Right forelimb (tissue), 1 donor: ENCODE data around the gene KYAT1.

Experiments used
- DNase-seq: peaks from one replicate; pipeline ENCODE4 v3.0.0-alpha.2; 2018

Gene KYAT1

DNA sequence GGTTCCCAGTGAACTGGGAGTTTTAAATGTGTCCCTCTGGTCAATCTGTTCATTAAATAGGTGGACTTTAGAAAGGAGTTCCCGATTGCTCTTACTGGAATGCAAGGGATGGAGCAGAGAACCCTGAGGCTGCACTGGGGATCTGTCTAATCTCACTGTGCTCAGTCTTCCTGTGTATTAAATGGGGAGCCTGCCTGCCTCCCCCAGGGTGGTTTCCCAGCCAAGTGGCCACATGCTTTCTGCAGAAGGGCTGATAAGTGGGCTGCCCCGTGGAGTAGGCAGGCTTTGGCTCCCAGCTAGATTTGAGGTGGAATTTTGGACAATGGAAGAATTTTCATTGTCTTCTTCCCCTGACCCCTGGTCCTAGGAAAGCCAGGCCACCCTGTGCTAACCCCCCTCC lies 25.0 kb upstream of the KYAT1 start:
- DNase-seq, result no peak

DNA sequence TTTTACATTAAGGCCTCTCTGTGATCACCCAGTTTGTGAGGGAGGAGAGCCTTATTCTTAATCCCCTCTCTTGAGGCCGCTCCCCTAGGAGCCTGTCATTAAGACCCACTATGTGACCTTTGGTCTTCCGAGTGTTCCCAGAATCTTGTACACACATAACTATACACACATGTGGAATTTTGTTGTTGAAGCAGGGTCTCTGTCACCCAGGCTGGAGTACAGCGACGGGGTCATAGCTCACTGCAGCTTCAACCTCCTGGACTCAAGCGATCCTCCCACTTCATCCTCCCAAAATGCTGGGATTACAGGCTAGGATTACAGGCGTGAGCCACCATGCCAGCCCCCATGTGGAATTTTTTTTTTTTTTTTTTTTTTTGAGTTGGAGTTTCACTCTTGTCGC lies 24.2 kb upstream of the KYAT1 start:
- DNase-seq, result no peak

DNA sequence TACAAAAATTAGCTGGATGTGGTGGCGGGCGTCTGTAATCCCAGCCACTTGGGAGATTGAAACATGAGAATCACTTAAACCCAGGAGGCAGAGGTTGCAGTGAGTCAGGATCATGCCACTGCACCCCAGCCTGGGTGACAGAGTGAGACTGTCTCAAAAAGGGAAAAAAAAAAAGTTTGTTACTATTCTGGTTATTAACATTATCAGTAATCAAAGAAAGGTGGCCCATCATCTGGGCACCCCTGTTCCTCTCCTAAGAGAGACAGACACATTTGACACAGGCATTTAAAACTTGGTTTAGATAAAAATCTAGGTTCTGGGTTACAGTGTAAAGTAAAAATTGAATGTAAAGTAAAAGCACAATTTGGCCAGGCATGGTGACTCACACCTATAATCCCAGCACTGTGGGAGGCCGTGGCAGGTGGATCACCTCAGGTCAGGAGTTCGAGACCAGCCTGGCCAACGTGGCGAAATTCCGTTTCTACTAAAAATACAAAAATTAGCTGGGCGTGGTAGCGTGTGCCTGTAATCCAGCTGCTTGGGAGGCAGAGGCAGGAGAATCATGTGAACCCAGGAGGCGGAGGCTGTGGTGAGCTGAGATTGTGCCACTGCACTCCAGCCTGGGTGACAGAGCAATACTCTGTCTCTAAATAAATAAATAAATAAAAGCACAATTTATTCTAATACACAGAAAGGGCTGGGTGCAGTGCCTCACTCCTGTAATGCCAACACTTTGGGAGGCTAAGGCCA lies 22.3 kb upstream of the KYAT1 start:
- DNase-seq, result no peak

DNA sequence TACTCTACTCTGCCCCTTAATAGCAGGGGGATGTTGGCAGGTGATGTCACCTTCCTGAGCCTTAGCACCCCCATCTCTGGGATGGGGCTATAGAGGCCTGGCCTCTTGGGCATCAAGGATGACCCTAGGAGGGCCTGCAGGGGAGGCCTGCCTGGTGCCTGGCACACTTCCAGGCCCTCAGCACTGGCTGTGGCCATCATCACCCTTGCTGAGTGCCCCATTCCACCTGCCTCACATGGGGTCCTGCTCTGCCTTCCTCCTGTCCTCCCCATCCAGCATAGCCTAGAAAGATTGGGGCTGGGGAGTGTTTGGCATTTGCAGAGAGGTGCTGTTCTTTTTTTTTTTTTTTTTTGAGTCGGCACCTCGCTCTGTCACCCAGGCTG lies 21.3 kb upstream of the KYAT1 start:
- no peak for DNase-seq

DNA sequence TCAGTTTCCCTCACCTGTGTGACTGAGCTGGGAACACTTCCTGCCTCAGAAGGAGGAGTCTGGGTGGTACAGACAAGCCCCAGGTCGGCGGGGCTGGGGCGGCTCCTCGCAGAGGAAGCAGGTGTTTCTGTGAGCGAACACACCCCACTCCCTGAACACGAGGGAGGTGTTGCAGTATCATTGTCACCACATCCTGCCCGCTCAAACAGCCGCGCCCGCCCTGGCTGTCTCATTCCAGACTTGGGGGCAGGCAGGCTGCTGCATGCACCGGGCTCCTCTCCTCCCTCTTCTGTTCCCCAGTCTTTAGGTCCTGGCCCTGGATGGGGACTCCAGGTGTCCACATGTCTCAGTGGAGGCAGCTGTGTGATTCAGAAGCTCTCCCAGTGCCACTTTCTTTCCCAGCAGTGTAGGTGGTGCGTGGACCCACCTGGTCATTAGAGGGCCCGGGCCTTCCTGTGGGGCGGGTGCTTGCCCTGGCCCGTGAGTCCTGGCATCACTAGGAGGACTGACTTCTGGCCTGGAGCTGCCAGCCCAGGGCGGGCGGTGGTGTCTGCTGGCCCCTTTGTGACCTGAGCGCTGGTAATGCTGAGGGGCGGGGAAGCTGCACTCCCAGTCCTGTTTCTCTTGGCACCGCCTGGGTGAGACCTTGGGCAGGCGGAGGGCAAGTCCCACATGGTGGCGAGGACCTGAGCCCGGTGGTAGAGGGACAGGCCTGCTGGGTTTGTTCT lies 20.8 kb upstream of the KYAT1 start:
- no peak for DNase-seq

DNA sequence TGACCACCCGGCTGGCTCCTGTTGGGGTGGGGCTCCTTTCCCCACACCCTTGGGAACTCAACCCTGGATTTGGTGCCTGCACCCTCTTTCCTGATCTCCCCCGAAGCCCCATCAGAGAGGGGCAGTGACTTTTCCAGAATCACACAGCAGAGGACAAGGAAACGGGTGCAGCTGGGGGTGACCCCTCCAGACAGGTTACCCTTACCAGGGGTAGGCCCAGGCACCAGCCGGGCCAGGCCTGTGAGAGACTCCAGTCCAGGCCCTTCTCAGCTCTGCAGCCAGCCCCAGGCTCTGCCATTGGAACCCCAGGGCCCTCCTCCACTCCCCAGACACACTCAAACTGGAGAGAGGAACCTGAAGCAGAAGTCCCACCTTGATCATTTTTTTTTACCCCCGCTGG lies 20.1 kb upstream of the KYAT1 start:
- DNase-seq, result no peak

DNA sequence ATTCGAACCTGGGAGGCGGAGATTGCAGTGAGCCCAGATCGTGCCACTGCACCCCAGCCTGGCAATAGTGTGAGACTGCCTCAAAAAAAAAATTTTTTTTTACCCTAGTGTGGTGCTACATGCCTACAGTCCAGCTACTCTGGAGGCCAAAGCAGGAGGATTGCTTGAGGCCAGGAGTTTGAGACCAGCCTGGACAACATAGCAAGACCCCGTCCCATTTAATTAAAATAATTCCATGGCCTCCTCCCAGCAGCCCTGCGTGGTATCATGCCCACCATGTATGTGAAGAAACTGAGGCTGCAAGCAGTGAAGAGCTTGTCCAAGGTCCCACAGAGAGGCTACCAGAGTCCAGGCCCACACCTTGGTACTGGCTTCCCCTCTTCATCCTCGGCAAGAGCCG lies 19.6 kb upstream of the KYAT1 start:
- no peak for DNase-seq

DNA sequence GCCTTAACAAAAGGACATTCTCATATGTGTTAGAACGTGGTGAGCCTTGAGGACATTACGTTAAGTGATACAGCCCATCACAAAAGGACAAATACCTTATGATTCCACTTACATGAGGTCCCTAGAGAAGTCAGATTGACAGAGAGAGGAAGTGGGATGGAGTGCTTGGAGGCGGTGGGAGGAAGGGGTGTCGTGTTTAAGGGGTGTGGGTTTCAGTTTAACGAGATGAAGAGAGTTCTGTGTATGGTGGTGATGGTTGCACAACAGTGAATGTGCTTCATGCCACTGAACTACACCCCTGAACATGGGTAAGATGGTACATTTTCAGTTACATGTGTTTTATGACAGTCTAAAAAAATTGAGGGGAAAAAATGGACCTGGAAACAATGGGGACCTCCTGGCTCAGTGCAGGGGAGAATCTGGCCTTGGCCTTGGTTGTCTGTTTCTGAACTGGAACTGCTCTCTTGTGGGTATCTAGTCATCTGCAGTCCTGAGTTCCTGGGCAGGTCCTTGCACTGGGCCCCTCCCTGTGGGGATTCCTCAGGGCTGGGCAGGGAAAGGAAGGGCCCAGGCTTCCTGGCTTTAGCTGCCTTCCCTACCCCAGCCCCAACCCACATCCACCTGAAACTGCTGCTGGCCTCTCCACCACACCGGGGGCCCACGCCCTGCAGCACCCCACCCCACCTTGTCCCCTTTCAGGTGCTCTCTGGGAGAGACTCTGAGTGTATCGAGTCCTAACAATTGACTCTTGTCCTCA lies 18.0 kb upstream of the KYAT1 start:
- no peak for DNase-seq

DNA sequence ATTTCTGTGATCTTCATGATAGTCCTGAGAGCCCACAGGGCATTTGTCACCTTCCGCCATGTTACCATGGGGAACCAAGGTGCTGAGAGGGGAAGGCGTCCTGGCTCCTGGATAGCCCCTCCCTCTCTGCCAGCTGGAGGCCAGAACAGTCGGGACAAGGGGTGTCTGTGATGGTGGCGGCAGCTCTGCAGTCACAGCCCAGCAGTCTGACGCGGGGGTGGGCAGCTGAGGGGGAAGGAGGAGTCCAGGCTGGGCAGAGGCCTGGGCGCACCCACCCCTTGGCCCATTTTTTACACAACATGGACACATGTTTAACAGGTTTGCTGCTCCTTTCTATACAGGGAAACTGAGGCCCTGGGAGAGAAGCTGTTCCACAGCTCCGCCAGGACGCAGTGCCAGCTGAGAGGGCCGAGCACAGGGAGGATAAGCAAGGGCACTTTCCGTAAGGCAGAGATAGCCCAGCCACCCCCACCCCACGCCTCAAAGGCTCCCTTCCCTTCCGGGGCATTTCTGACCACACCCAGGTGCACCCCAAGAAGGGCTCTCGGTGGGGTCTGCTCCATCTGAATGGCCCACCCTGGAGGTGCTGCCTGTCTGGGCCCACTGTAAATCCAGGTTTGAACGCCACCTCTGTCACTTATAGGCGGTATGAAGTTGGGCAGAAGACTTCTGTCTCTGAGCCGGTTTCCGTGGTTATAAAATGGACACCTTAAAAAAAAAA lies 17.3 kb upstream of the KYAT1 start:
- no peak for DNase-seq

DNA sequence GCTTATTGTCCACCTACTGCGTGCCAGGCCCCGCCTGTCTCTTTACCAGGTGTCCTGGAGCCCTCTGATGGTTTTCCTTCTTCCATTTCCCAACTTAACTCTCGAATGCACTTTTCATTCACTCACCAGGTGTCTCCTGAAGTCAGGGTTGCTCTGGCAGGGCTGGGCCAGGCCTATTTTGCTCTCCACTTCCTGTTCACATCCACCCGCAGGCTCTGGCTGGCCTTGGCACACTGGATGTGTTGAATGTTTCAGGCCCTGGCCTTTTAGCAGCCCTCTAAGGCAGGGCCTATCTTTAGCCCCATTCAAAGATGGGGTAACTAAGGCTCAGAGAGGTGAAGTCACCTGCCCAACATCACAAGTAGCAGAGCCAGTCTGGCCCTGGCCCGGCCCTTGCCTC lies 16.6 kb upstream of the KYAT1 start:
- no peak for DNase-seq

DNA sequence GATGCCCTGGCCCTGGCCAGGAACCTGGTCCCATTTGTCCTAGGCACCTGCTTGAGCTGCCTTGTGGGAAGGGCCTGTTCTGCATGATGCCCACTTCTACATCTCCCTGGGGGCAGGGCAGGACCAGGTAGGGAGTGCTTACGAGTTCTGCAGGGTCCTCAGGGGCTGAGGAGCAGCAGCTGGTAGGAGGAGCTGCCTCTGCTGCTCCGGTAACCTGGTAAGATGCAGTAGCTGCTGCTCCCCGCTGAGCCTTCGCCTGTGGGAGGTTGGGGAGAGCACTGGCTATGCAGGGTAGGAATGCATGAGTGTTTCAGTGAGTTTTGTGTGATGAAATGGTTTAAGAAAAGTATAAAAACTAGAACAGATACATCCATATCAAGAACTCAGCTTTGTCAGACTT lies 13.8 kb upstream of the KYAT1 start:
- DNase-seq, result no peak

DNA sequence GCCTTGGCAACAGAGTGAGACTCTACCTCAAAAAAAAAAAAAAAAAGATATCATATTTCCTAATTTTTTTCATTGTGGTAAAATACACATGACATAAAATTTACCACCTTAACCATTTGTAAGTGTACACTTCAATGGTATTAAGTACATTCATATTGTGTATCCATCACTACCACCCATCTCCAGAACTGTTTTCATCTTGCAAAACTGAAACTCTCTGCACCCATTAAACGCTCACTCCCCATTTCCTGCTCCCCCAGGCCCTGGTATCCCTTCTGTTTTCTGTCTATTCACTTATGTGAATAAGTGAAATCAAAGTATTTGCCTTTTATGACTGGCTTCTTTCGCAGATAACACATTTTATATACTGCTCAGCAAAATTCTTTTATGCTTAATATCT lies 13.0 kb upstream of the KYAT1 start:
- no peak for DNase-seq

DNA sequence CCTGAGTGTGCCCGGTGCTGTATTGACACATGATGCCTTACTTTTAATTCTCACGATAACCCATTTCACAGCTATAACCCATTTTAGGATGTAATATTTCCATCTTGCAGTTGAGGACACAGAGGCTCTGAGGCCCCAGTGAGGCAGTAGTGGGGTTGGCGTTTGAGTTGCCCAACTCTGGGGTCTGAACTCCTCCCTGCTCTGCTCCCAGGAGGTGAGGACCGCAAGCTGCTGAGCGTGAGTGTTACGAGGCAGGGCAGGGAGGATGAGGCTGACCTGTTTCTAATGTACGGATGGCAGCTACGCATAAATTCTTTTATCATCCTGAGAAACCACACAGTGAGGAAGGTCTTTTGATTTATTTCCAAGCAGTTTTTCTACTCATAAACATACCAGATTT lies 11.6 kb upstream of the KYAT1 start:
- DNase-seq, result no peak

DNA sequence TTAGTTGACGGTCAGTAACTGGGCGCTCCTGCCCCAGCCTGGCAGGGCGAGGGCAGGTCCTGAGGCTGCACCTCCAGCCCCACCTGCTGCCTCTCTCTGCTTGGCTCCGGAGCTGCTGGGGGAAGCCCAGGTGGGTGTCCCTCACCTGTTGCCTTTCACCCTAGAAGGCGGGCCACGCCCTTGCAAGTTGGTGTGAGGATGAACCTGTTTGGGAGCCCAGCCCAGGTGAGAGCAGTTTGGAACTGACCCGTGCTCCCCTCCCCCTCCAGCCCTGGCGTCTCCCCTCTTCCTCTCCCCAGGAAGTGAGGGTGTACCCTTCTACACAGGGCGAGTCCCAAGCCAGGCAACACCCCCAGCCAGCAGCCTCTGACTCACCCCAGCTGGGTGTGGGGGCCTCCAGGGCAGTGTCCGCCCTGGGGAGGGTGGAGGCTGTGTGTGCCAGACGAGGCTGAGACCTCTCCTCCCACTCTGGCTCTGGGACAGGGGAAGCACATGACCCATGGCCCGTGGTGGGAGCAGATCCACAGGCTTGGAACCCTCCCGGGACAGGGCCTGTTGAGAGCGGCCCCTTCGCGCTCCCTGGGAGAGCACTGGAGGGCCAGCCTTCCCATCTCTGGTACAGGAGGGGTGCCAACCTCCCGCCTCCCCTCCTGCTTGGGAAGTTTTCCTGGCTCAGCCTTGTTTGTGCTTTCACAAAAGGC lies 10.6 kb upstream of the KYAT1 start:
- peak; percentile 70 for DNase-seq

DNA sequence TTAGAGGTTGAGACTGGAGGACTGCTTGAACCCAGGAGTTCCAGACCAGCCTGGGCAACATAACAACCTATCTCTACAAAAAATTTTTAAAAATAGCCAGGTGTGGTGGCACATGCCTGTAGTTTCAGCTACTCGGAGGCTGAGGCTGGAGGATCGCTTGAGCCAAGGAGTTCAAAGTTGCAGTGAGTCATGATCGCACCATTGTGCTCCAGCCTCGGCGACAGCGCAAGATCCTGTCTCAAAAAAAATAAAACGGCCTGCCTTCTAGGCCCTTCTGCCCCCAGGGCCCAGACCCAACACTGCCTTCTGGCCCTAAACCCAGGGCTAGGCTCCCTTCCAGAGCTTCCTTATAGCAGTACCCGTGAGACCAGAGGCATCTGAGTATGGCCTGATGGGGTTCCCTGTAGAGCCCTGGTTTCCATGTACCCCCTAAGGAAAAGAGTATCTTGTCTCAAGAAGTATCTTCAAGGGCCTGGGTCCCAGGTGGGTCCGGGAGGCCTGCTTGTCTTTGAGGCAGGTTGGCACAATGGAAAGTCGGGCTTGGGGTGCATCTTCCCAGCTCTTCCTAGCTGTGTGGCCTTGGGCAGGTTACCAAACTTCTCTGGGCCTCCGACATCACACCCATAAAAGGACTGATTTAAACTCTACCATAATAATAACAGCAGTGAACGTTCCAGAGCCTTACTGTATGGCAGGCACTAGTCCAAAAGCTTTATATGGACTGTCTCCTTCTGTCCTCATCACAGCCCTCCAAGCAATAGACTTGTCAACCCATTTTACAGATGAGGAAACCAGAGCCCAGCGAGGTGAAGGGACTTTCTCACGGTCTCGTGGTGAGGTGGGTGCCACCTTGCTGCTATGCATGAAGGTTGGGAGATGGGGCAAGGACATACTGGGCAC lies 9.8 kb upstream of the KYAT1 start:
- DNase-seq, result no peak

DNA sequence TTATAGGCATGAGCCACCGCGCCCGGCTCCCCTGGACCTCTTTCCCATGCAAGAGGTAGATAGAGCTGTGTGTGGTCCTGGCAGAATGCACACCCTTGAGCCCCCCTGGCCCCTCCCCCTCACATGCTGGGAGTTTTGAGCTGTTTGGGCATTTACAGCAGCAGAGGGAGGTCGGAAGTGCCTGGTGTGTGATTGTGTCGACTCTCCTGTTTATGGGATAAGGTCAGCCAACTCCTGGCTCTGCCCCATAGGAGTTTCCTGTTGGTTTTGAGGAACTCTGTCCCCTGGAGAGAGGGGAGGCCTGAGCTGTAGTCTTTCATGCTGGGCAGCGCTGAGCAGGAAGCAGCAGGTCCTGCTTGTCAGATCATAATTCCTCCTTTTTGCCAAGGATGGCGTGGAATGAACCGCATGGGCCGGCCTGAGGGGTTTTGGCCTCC lies 6.2 kb upstream of the KYAT1 start:
- DNase-seq, result no peak

DNA sequence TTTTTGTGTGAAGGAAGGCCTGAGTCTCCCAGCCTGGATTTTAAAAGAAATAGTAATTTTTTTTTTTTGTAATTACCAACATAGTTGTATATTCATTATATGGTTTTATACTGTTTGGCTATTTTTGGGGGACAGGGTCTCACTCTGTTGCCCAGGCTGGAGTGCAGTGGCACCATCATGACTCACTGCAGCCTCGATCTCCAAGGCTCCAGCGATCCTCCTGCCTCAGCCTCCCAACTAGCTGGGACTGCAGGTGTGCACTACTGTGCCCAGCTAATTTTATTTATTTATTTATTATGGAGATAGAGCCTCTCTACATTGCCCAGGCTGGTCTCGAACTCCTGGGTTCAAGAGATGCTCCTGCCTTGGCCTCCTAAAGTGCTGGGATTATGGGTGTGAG lies 5.3 kb upstream of the KYAT1 start:
- no peak for DNase-seq

DNA sequence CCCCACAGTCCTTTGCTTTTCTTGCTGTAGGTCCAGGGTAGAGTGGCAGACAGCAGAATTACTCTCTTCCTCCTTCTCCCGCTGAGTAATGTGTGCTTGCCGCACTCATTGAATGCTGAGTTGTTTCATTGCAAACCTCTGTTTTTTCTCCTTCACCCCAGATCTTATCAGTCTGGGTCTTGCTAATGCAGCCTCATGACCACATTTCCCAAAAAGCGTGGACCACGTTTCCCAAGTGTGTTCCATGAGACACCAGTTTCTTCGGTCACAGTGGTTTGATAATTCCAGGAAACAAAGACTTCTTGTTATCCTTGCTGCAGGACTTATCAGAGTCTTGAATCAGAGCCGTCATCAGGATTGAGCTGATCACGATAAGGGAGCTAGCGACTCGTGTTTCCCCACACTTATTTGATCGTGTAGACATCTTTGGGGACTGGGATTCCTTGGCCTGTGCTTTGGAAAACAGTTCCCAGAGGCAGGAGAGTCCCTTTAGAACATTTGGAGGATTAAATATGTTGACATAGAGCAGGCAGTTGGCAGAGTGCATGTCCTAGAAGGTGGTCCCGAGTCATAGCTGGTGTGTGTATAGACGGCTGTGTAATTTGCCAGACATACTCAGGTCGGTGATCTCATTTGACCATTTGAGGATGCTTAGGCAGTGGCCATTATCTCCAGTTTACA lies 4.6 kb upstream of the KYAT1 start:
- DNase-seq, result no peak

DNA sequence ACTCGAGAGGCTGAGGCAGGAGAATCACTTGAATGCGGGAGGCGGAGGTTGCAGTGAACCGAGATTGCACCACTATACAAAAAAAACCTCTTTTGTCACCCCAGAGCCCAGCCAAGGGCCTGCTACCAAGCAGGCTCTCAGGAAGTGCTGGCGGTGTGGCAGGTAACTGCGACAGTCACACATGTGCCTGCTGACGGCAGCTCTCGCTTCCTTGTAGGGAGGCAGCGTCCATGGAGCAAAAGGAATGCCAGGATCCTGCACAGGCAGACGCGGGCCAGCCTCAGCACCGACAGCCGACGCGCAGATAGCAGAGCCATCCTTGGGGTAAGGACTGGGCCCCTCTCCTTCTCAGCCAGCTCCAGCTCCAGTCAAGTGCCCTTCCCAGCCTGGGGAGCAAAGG lies 4.0 kb upstream of the KYAT1 start:
- no peak for DNase-seq

DNA sequence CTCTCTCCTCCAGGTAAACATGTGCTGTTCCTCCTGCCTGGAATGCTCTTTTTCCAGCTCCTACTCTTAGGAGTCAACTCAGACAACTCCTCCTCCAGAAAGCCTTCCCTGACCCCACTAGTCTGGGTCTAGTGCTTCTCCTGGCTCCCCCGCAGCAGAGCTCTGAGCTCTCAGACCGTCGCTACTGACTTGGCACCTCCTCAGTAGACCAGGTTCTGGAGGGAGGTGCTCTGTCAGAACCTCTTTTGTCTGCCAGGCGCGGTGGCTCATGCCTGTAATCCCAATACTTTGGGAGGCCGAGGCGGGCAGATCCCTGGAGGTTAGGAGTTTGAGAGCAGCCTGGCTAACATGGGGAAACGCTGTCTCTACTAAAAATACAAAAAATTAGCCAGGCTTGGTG lies 3.6 kb upstream of the KYAT1 start:
- no peak for DNase-seq

DNA sequence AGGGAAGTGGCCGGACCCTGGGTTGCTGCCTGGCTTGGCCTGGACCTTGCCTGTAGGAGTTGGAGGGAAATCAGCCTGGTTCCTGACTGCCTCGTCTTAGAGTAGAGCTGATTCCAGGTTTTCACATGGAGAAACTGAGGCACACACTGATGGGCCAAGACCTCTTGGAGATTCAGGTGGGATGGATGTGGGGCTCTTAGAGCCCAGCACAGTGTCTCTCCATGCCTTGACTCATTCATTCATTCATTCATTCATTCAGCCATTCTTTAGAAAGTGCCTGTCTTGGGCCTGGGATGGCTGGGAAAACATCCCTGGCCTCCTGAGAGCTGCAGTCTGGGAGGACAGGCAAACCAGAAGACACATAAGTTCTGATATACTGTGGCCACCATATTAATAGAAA lies 2.4 kb upstream of the KYAT1 start:
- DNase-seq, result no peak
